Stomach (tissue), 9 donors: ENCODE results near the gene NAP1L4. TPM values are rescaled to one million over a fixed set of nuclear protein-coding genes. Genes with fewer than 3 reads are reported as not detected.

Source experiments
- DNase-seq, 2 donors: peaks; one replicate each; pipeline versions ENCODE4 v3.0.0 to v3.0.0-alpha.2; 2013 to 2019
- H3K27ac ChIP-seq, 5 donors: fragments of 200-600 bp in 4 of 5; sonication (generic) in 4 of 5; one replicate each; pipeline ENCODE4 v1.5.1; 2013 to 2019; ENCODE audit warnings: mild to moderate bottlenecking in 1 of 5, moderate library complexity in 1 of 5
- H3K27me3 ChIP-seq, 3 donors: fragments of 200-600 bp; sonication (generic); one replicate each; pipeline ENCODE4 v1.5.1; 2017 to 2019; ENCODE audit warnings: mixed run types in 1 of 3
- H3K36me3 ChIP-seq, 4 donors: fragments of 200-600 bp; sonication (generic); 1 replicate in 3 of 4; 2 replicates in 1 of 4; pipeline ENCODE4 v1.5.1; 2016 to 2019
- H3K4me1 ChIP-seq, 4 donors: fragments of 200-600 bp; sonication (generic); one replicate each; pipeline ENCODE4 v1.5.1; 2016 to 2019
- H3K4me3 ChIP-seq, 4 donors: fragments of 200-600 bp; sonication (generic) in 3 of 4; one replicate each; pipeline ENCODE4 v1.5.1; 2016 to 2019; ENCODE audit warnings: mild to moderate bottlenecking in 1 of 4
- H3K9me3 ChIP-seq, 4 donors: fragments of 200-600 bp; sonication (generic); one replicate each; pipeline ENCODE4 v1.5.1; 2016 to 2019
- CTCF ChIP-seq, 7 experiments: fragments of 450-650 bp in 4 of 7; fragments of 200-600 bp in 3 of 7; sonication (generic) in 3 of 7; IDR thresholded peaks; one replicate each; pipeline ENCODE4 v1.5.1; 2016 to 2019; ENCODE audit warnings: antibody characterized with exemption in 7 of 7, control low read depth in 2 of 7, mild to moderate bottlenecking in 1 of 7
- EP300 ChIP-seq: sonication (generic); formaldehyde crosslinking; IDR thresholded peaks from one replicate; pipeline ENCODE4 v1.6.1; 2017; ENCODE audit warnings: antibody characterized with exemption
- POLR2A ChIP-seq, 4 donors: fragments of 450-650 bp; IDR thresholded peaks; one replicate each; pipeline ENCODE4 v1.6.1; 2016; ENCODE audit warnings: antibody characterized with exemption in 4 of 4, control low read depth in 2 of 4, mild to moderate bottlenecking in 1 of 4, moderate library complexity in 1 of 4
- POLR2AphosphoS5 ChIP-seq, 3 donors: sonication (generic); formaldehyde crosslinking; IDR thresholded peaks; one replicate each; pipeline ENCODE4 v1.6.1; 2016; ENCODE audit warnings: antibody characterized with exemption in 3 of 3
- WGBS, 5 donors: extraction: QIAGEN DNeasy Blood & Tissue Kit in 3 of 5; methylation state at CpG; one replicate each; pipeline versions ENCODE4 v1.1.5 to v1.1.7; 2013 to 2018; 5-methylcytosine and 5-hydroxymethylcytosine counted together
- intact Hi-C: fragments of 100-400 bp; cut with DNase I; formaldehyde crosslinking; loops from one replicate; pipeline ENCODE4 v1.15.1; 2023; ENCODE audit warnings: low total_unique reads
- polyA plus RNA-seq, 3 donors: library from polyadenylated mRNA; stranded (reverse); fragments of 200-250 nt; gene quantifications; one replicate each; pipeline ENCODE4 v1.2.3, GENCODE V29; 2013
- total RNA-seq, 5 donors: library from RNA; depleted of rRNA; stranded (reverse); fragments of >200 nt; gene quantifications; one replicate each; pipeline versions ENCODE4 v1.1.0 to v1.2.3, GENCODE V29; 2014 to 2016
- donor health status: healthy with polysubstance abuse.
- donor health status: Bipolar disorder and iron deficiency.
- donor health status: healthy.

Gene NAP1L4
- total and polyA plus RNA-seq, 8 donors = 61.3 to 438 (median 121) TPM

- no peaks in the 10 kb centered on the region for H3K9me3 ChIP-seq
- H3K36me3 ChIP-seq = peaks cover 0 to 20% (median 14%) of the 10 kb centered on the region in 4 donors
- H3K27me3 ChIP-seq = no peaks in the 10 kb centered on the region
- no peak overlapping the region for H3K4me3 ChIP-seq
- peaks cover 36 to 53% (median 44%) of the 10 kb centered on the region in 4 donors for H3K4me1 ChIP-seq
- WGBS, 5 donors = 83 to 91% (median 89%) methylated on average over 14 of the region's 14 CpGs
- H3K27ac ChIP-seq = no peak overlapping the region
- intact Hi-C loops = no loop called here
- no peak for TF ChIP-seq EP300
- TF ChIP-seq CTCF (IDR thresholded peaks at IDR 0.05) = no peak
- TF ChIP-seq POLR2A (IDR thresholded peaks at IDR 0.05) = no peak
- no peak for TF ChIP-seq POLR2AphosphoS5 (IDR thresholded peaks at IDR 0.05)
- DNase-seq = peak in 1 of 2 donors; percentile 20
These were observed 3.9 kb upstream of the NAP1L4 start for GRCh38 chr11:2995893-2996554.

GRCh38 chr11:2995031-2995561 lies 3.0 kb upstream of the NAP1L4 start:
- peaks cover 31 to 53% (median 45%) of the 10 kb centered on the region in 4 donors for H3K4me1 ChIP-seq
- WGBS, 5 donors = 77 to 92% (median 88%) methylated on average over 12 to 13 of the region's 13 CpGs
- H3K9me3 ChIP-seq = no peaks in the 10 kb centered on the region
- TF ChIP-seq CTCF (IDR thresholded peaks at IDR 0.05) (no peak), EP300 (no peak), POLR2A (IDR thresholded peaks at IDR 0.05) (no peak), POLR2AphosphoS5 (IDR thresholded peaks at IDR 0.05) (no peak)
- no peak overlapping the region for H3K27ac ChIP-seq
- H3K27me3 ChIP-seq = no peaks in the 10 kb centered on the region
- no peak overlapping the region for H3K4me3 ChIP-seq
- peak in 1 of 2 donors; percentile 23 for DNase-seq
- intact Hi-C loops = no loop called here
- peaks cover 0 to 11% (median 5%) of the 10 kb centered on the region in 4 donors for H3K36me3 ChIP-seq

GRCh38 chr11:2994336-2994730 lies 2.2 kb upstream of the NAP1L4 start:
- no peak overlapping the region for H3K27ac ChIP-seq
- intact Hi-C loops = no loop called here
- no peak overlapping the region for H3K4me3 ChIP-seq
- DNase-seq = peak in 1 of 2 donors; percentile 8
- no peaks in the 10 kb centered on the region for H3K9me3 ChIP-seq
- WGBS, 5 donors = 84 to 92% (median 91%) methylated on average over 4 of the region's 4 CpGs
- H3K4me1 ChIP-seq = peaks cover 30 to 53% (median 46%) of the 10 kb centered on the region in 4 donors
- H3K36me3 ChIP-seq = peaks cover 0 to 4% (median 0%) of the 10 kb centered on the region in 4 donors
- H3K27me3 ChIP-seq = no peaks in the 10 kb centered on the region
- TF ChIP-seq EP300 = no peak
- TF ChIP-seq CTCF (IDR thresholded peaks at IDR 0.05) = no peak
- no peak for TF ChIP-seq POLR2A (IDR thresholded peaks at IDR 0.05)
- no peak for TF ChIP-seq POLR2AphosphoS5 (IDR thresholded peaks at IDR 0.05)

- Histone ChIP-seq H3K4me1 (peaks cover 37 to 55% (median 48%) of the 10 kb centered on the region in 4 donors), H3K36me3 (no peaks in the 10 kb centered on the region), H3K27me3 (no peaks in the 10 kb centered on the region), H3K27ac (peak overlapping the region in 3 of 5 donors; percentile 95 to 97 (median 96)), H3K4me3 (peak overlapping the region; percentile 69 to 96 (median 90)), H3K9me3 (no peaks in the 10 kb centered on the region)
- TF ChIP-seq POLR2A (IDR thresholded peaks at IDR 0.05) (no peak), EP300 (no peak), CTCF (IDR thresholded peaks at IDR 0.05) (no peak), POLR2AphosphoS5 (IDR thresholded peaks at IDR 0.05) (no peak)
- 28 to 67% (median 34%) methylated on average over 3 to 7 of the region's 7 CpGs for WGBS, 5 donors
- DNase-seq = no peak
- intact Hi-C loops = no loop called here
These were observed 832 bp upstream of the NAP1L4 start for GRCh38 chr11:2992997-2993325.
